Measurements from ENCODE around the gene SORL1. TPM values are rescaled to one million over a fixed set of nuclear protein-coding genes. Genes with fewer than 3 reads are reported as not detected.

Gene SORL1
- total RNA-seq, 1 donor from 2014 or later, result 11.3 TPM

- DNase-seq (ENCODE audit: low read depth) (peak; percentile 48), FAIRE-seq (no peak)
- Histone ChIP-seq H3K27me3 (ENCODE audit: control insufficient read depth, insufficient read depth, low read length) (no peaks in the 10 kb centered on the region), H3K4me3 (ENCODE audit: low read depth, low read length) (no peak overlapping the region), H3K36me3 (ENCODE audit: control insufficient read depth, insufficient read depth, low read length) (no peaks in the 10 kb centered on the region)
- TF ChIP-seq, protein P1, sequence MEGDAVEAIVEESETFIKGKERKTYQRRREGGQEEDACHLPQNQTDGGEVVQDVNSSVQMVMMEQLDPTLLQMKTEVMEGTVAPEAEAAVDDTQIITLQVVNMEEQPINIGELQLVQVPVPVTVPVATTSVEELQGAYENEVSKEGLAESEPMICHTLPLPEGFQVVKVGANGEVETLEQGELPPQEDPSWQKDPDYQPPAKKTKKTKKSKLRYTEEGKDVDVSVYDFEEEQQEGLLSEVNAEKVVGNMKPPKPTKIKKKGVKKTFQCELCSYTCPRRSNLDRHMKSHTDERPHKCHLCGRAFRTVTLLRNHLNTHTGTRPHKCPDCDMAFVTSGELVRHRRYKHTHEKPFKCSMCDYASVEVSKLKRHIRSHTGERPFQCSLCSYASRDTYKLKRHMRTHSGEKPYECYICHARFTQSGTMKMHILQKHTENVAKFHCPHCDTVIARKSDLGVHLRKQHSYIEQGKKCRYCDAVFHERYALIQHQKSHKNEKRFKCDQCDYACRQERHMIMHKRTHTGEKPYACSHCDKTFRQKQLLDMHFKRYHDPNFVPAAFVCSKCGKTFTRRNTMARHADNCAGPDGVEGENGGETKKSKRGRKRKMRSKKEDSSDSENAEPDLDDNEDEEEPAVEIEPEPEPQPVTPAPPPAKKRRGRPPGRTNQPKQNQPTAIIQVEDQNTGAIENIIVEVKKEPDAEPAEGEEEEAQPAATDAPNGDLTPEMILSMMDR (IDR thresholded peaks at IDR 0.05; ENCODE audit: insufficient read depth, low read length, severe bottlenecking), result no peak
Observed at GRCh38 chr11:121467965-121468364, 15.9 kb downstream of the SORL1 start.

DNA sequence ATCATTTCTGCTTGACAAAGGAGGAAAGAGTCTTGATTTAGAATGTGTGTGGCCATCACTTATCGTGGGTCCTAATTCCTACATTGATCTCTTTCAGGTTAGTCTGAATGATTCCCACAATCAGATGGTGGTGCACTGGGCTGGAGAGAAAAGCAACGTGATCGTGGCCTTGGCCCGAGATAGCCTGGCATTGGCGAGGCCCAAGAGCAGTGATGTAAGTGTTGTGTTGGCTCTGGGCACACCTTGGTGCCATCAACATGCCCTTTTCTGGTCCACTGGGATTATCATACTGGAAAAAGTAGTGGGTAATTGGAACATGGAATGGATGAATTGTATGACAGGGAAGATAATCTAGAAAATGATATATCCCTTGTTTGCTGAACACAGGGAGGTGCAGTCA is 17.8 kb downstream of the SORL1 start:
- TF ChIP-seq, protein P1 (IDR thresholded peaks at IDR 0.05; ENCODE audit: insufficient read depth, low read length, severe bottlenecking), result no peak
- Histone ChIP-seq H3K27me3 (ENCODE audit: control insufficient read depth, insufficient read depth, low read length) (no peaks in the 10 kb centered on the region), H3K4me3 (ENCODE audit: low read depth, low read length) (no peak overlapping the region), H3K36me3 (ENCODE audit: control insufficient read depth, insufficient read depth, low read length) (no peaks in the 10 kb centered on the region)
- FAIRE-seq, result no peak
- no peak for DNase-seq (ENCODE audit: low read depth)

- TF ChIP-seq, protein P1 (IDR thresholded peaks at IDR 0.05; ENCODE audit: insufficient read depth, low read length, severe bottlenecking), result no peak
- no peak overlapping the region for H3K4me3 ChIP-seq (ENCODE audit: low read depth, low read length)
- no peak for FAIRE-seq
Observed at GRCh38 chr11:121471167-121471566, 19.1 kb downstream of the SORL1 start.

DNA sequence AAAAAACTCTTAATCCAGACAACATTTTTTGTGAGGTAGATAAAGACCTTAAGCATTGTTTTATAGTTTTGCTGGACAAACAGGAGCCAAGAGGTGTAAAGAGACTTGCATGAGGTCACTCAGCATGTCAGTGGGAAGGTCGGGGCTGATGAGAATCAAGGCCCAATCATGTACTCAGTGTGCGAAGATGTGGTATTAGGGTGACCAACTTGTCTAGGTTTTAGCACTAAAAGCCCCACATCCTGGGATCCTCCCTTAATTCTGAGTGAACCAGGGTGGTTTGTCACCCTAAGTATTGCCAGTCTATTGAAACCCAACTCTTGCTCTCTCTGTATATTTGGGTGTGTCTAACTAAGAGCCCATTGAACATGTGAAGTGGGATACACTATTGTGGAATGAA is 20.2 kb downstream of the SORL1 start:
- FAIRE-seq, result no peak

More at GRCh38 chr11:121471167-121471566, 19.1 kb downstream of the SORL1 start:
- Histone ChIP-seq H3K27me3 (ENCODE audit: control insufficient read depth, insufficient read depth, low read length) (no peaks in the 10 kb centered on the region), H3K36me3 (ENCODE audit: control insufficient read depth, insufficient read depth, low read length) (no peaks in the 10 kb centered on the region)
- DNase-seq (ENCODE audit: low read depth), result no peak

DNA sequence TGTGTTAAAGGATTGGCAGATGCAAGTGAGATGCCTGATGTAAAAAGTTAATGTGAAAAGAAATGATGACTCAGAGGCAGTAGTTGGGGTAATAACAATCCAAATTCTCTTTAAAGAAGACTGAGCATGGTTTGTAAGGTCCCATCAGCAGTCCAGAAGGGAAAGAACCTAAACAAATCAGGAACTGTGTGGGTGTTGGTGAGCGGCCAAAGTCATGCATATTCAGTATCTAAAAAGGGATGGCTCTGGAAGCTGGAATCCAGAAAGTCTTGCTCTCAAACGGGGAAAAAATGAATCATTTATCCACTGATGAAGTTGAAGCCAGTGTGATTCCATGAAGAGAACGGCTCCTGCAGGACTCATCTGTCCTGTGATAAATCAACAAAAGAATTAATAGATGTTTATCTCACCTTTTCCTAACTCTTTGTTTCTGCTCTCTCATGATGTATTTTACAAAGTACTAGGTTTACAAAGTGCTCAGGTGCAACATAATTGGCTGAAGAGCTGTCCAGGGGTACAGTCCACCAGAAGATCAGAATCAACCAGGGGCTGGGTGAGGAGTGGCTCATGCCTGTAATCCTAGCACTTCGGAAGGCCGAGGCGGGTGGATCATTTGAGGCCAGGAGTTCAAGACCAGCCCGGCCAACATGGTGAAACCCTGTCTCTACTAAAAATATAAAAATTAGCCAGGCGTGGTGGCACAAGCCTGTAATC is 21.1 kb downstream of the SORL1 start:
- TF ChIP-seq, protein P1 (IDR thresholded peaks at IDR 0.05; ENCODE audit: insufficient read depth, low read length, severe bottlenecking), result no peak
- Histone ChIP-seq H3K36me3 (ENCODE audit: control insufficient read depth, insufficient read depth, low read length) (no peaks in the 10 kb centered on the region), H3K4me3 (ENCODE audit: low read depth, low read length) (no peak overlapping the region), H3K27me3 (ENCODE audit: control insufficient read depth, insufficient read depth, low read length) (no peaks in the 10 kb centered on the region)
- DNase-seq (ENCODE audit: low read depth) (peak; percentile 57), FAIRE-seq (no peak)

More for the DNA sequence above, 20.2 kb downstream of the SORL1 start:
- Histone ChIP-seq H3K4me3 (ENCODE audit: low read depth, low read length) (no peak overlapping the region), H3K27me3 (ENCODE audit: control insufficient read depth, insufficient read depth, low read length) (no peaks in the 10 kb centered on the region), H3K36me3 (ENCODE audit: control insufficient read depth, insufficient read depth, low read length) (no peaks in the 10 kb centered on the region)
- DNase-seq (ENCODE audit: low read depth), result no peak
- TF ChIP-seq, protein P1 (IDR thresholded peaks at IDR 0.05; ENCODE audit: insufficient read depth, low read length, severe bottlenecking), result no peak

- no peak for FAIRE-seq
- TF ChIP-seq, protein P1 (IDR thresholded peaks at IDR 0.05; ENCODE audit: insufficient read depth, low read length, severe bottlenecking), result no peak
- H3K27me3 ChIP-seq (ENCODE audit: control insufficient read depth, insufficient read depth, low read length), result no peaks in the 10 kb centered on the region
- H3K4me3 ChIP-seq (ENCODE audit: low read depth, low read length), result no peak overlapping the region
- no peak for DNase-seq (ENCODE audit: low read depth)
- H3K36me3 ChIP-seq (ENCODE audit: control insufficient read depth, insufficient read depth, low read length), result no peaks in the 10 kb centered on the region
Observed at GRCh38 chr11:121474680-121475079, 22.6 kb downstream of the SORL1 start.
